ENCODE data around the gene CD52. TPM values are rescaled to one million over a fixed set of nuclear protein-coding genes. Genes with fewer than 3 reads are reported as not detected.

Gene CD52
- total and polyA plus RNA-seq, 2 of the 4 experiments (the other 2 are of a cell fraction) = 1.6 TPM; not detected in 1

DNA sequence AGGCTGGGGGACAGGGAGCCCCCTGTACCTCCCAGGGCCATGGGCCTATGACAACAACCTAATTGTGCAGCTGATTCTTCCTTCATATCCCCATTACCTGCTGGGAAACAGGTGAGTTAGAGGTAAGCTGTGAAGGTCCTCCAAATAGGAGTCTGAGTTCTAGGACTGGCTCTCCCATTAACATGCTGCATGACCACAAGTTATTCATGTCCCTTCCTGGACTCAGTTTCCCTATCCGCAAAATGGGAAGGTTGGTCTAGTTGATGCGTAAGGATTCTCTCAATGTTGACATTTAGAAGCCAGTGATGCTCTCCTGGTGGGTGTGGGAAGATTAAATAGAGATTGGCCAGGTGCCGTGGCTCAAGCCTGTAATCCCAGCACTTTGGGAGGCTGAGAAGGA is 50.7 kb downstream of the CD52 start:
- BruUV-seq (replicated peaks) = no TSS peak
- H2AFZ ChIP-seq (replicated peaks; ENCODE audit: low read length, poor library complexity) = no peak overlapping the region
- H3K9ac ChIP-seq (ENCODE audit: low read depth, low read length) = no peak overlapping the region
- no peak overlapping the region for H3K4ac ChIP-seq (ENCODE audit: low read depth, low read length)
- dilution Hi-C loops (cut with HindIII; ENCODE audit: low sequenced_read_pairs, unreplicated experiment) (no loop called here), in situ Hi-C loops (cut with MboI; ENCODE audit: low sequenced_read_pairs) (no loop called here), intact Hi-C loops (cut with micrococcal nuclease) (no loop called here)
- H3K14ac ChIP-seq (replicated peaks; ENCODE audit: low read depth, low read length) = no peak overlapping the region
- ChIA-PET POLR2A (ENCODE audit: unreplicated experiment) (no interaction called here), CTCF (no interaction called here)
- H2BK20ac ChIP-seq (ENCODE audit: low read depth, low read length) = no peak overlapping the region
- no peak for DNase-seq
- no peak overlapping the region for H4K5ac ChIP-seq (ENCODE audit: low read depth, low read length)
- WGBS, 2 experiments (ENCODE audit: extremely low coverage in 2 of 2, insufficient read length in 1 of 2) = 90% methylated on average over 2 of the region's 3 CpGs; no CpG with 5 or more reads in 1 of the 2 experiments
- H4K20me1 ChIP-seq (ENCODE audit: insufficient read depth, low read length) = no peaks in the 10 kb centered on the region
- no peak overlapping the region for H4K91ac ChIP-seq (ENCODE audit: insufficient read depth, low read depth, low read length)
- no peak overlapping the region for H2BK15ac ChIP-seq (ENCODE audit: low read depth, low read length)
- peaks cover 32% of the 10 kb centered on the region for H3K27me3 ChIP-seq (ENCODE audit: control insufficient read depth, insufficient read depth, low read length)
- no peak overlapping the region for H2BK120ac ChIP-seq (ENCODE audit: low read depth, low read length)
- H3K4me3 ChIP-seq (ENCODE audit: insufficient read depth, low read depth, low read length) = no peak overlapping the region
- H3K9me1 ChIP-seq (ENCODE audit: insufficient read depth, low read length) = no peaks in the 10 kb centered on the region
- H4K8ac ChIP-seq (ENCODE audit: low read depth in 2 of 2, low read length in 2 of 2) = no peak overlapping the region
- H3K23ac ChIP-seq (ENCODE audit: low read depth, low read length) = no peak overlapping the region
- TF ChIP-seq MAFK (IDR thresholded peaks at IDR 0.05; ENCODE audit: low read depth, low read length) = no peak
- no peak for TF ChIP-seq CEBPB (IDR thresholded peaks at IDR 0.05; ENCODE audit: low read depth, low read length)
- TF ChIP-seq, protein P1, sequence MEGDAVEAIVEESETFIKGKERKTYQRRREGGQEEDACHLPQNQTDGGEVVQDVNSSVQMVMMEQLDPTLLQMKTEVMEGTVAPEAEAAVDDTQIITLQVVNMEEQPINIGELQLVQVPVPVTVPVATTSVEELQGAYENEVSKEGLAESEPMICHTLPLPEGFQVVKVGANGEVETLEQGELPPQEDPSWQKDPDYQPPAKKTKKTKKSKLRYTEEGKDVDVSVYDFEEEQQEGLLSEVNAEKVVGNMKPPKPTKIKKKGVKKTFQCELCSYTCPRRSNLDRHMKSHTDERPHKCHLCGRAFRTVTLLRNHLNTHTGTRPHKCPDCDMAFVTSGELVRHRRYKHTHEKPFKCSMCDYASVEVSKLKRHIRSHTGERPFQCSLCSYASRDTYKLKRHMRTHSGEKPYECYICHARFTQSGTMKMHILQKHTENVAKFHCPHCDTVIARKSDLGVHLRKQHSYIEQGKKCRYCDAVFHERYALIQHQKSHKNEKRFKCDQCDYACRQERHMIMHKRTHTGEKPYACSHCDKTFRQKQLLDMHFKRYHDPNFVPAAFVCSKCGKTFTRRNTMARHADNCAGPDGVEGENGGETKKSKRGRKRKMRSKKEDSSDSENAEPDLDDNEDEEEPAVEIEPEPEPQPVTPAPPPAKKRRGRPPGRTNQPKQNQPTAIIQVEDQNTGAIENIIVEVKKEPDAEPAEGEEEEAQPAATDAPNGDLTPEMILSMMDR (conservative IDR thresholded peaks at IDR 0.05; ENCODE audit: low read depth, low read length) = no peak
- no peak for TF ChIP-seq POLR2A (IDR thresholded peaks at IDR 0.05; ENCODE audit: low read depth, low read length)
- TF ChIP-seq SMC3 (IDR thresholded peaks at IDR 0.05; ENCODE audit: low read depth, low read length) = no peak
- no peak for TF ChIP-seq MXI1 (IDR thresholded peaks at IDR 0.05; ENCODE audit: borderline replicate concordance, low read depth, low read length)
- TF ChIP-seq RCOR1 (IDR thresholded peaks at IDR 0.05; ENCODE audit: insufficient replicate concordance, low read length) = no peak
- no peak for TF ChIP-seq CHD1 (IDR thresholded peaks at IDR 0.05; ENCODE audit: low read depth, low read length)
- no peak for TF ChIP-seq RAD21 (IDR thresholded peaks at IDR 0.05; ENCODE audit: low read length)
- TF ChIP-seq FOS (IDR thresholded peaks at IDR 0.05; ENCODE audit: low read depth, low read length) = no peak
- H3K27ac ChIP-seq (ENCODE audit: insufficient read depth, low read length) = no peak overlapping the region
- H2AK9ac ChIP-seq (replicated peaks; ENCODE audit: low read depth, low read length, poor library complexity) = no peak overlapping the region
- no peak overlapping the region for H3K4me2 ChIP-seq (ENCODE audit: low read depth, low read length)
- H3K79me1 ChIP-seq (ENCODE audit: low read depth in 1 of 2, low read length in 2 of 2) = no peaks in the 10 kb centered on the region
- H3K9me3 ChIP-seq (ENCODE audit: control insufficient read depth, insufficient read depth, low read length) = peaks cover 5% of the 10 kb centered on the region
- no peak overlapping the region for H3K18ac ChIP-seq (ENCODE audit: low read depth, low read length)
- no peak overlapping the region for H3K56ac ChIP-seq (ENCODE audit: extremely low read depth, insufficient read depth, low read length)
- no peaks in the 10 kb centered on the region for H3K36me3 ChIP-seq (ENCODE audit: control insufficient read depth, insufficient read depth, low read length)
- no peaks in the 10 kb centered on the region for H3K4me1 ChIP-seq (ENCODE audit: control insufficient read depth, insufficient read depth, low read length)
- no peak overlapping the region for H2BK5ac ChIP-seq (ENCODE audit: low read depth, low read length, poor library complexity, severe bottlenecking)
- ATAC-seq (ENCODE audit: low read depth) = no peak
- H2AK5ac ChIP-seq (ENCODE audit: low read depth, low read length) = no peak overlapping the region

Other genes starting within 250 kb of the CD52 start
- gene PDIK1L, start 206.1 kb upstream of the CD52 start, total RNA-seq (2012; rRNA removed) = 3.0 and 5.8 TPM in 2 replicates
- gene PDIK1L, start 206.1 kb upstream of the CD52 start, polyA plus RNA-seq (2012; rRNA removed) = 1.2 and 1.4 TPM in 2 replicates
- not detected in 2 replicates for gene FAM110D, start 158.9 kb upstream of the CD52 start, total RNA-seq (2012; rRNA removed)
- not detected in 2 replicates for gene FAM110D, start 158.9 kb upstream of the CD52 start, polyA plus RNA-seq (2012; rRNA removed)
- gene C1orf232, start 149.0 kb upstream of the CD52 start, total RNA-seq (2012; rRNA removed) = not detected in 2 replicates
- not detected in 2 replicates for gene C1orf232, start 149.0 kb upstream of the CD52 start, polyA plus RNA-seq (2012; rRNA removed)
- gene ZNF593, start 148.1 kb upstream of the CD52 start, total RNA-seq (2012; rRNA removed) = 22.2 and 22.8 TPM in 2 replicates
- 57.7 and 78.6 TPM in 2 replicates for gene ZNF593, start 148.1 kb upstream of the CD52 start, polyA plus RNA-seq (2012; rRNA removed)
- gene ZNF593OS, start 146.1 kb upstream of the CD52 start, total RNA-seq (2012; rRNA removed) = not detected in 2 replicates
- gene ZNF593OS, start 146.1 kb upstream of the CD52 start, polyA plus RNA-seq (2012; rRNA removed) = not detected in 2 replicates
- 0.28 TPM in 1 of 2 replicates, not detected in the other for gene CNKSR1, start 140.5 kb upstream of the CD52 start, total RNA-seq (2012; rRNA removed)
- 0.30 and 0.43 TPM in 2 replicates for gene CNKSR1, start 140.5 kb upstream of the CD52 start, polyA plus RNA-seq (2012; rRNA removed)
- gene CATSPER4, start 127.4 kb upstream of the CD52 start, total RNA-seq (2012; rRNA removed) = not detected in 2 replicates
- gene CATSPER4, start 127.4 kb upstream of the CD52 start, polyA plus RNA-seq (2012; rRNA removed) = not detected in 2 replicates
- 11.1 and 11.5 TPM in 2 replicates for gene CEP85, start 83.8 kb upstream of the CD52 start, total RNA-seq (2012; rRNA removed)
- gene CEP85, start 83.8 kb upstream of the CD52 start, polyA plus RNA-seq (2012; rRNA removed) = 11.2 and 11.8 TPM in 2 replicates
- gene SH3BGRL3, start 37.9 kb upstream of the CD52 start, total RNA-seq (2012; rRNA removed) = 32.2 and 35.0 TPM in 2 replicates
- 483 and 565 TPM in 2 replicates for gene SH3BGRL3, start 37.9 kb upstream of the CD52 start, polyA plus RNA-seq (2012; rRNA removed)
- 3.6 and 5.2 TPM in 2 replicates for gene UBXN11, start 11.3 kb upstream of the CD52 start, total RNA-seq (2012; rRNA removed)
- 17.0 and 18.4 TPM in 2 replicates for gene UBXN11, start 11.3 kb upstream of the CD52 start, polyA plus RNA-seq (2012; rRNA removed)
- gene CRYBG2, start 36.2 kb downstream of the CD52 start, total RNA-seq (2012; rRNA removed) = not detected in 2 replicates
- gene CRYBG2, start 36.2 kb downstream of the CD52 start, polyA plus RNA-seq (2012; rRNA removed) = not detected in 2 replicates
- gene ZNF683, start 54.8 kb downstream of the CD52 start, total RNA-seq (2012; rRNA removed) = not detected in 2 replicates
- gene ZNF683, start 54.8 kb downstream of the CD52 start, polyA plus RNA-seq (2012; rRNA removed) = not detected in 2 replicates
- not detected in 2 replicates for gene LIN28A, start 92.9 kb downstream of the CD52 start, total RNA-seq (2012; rRNA removed)
- gene LIN28A, start 92.9 kb downstream of the CD52 start, polyA plus RNA-seq (2012; rRNA removed) = not detected in 2 replicates
- 66.7 and 67.7 TPM in 2 replicates for gene DHDDS, start 114.4 kb downstream of the CD52 start, total RNA-seq (2012; rRNA removed)
- 42.8 and 49.3 TPM in 2 replicates for gene DHDDS, start 114.4 kb downstream of the CD52 start, polyA plus RNA-seq (2012; rRNA removed)
- gene HMGN2, start 154.5 kb downstream of the CD52 start, total RNA-seq (2012; rRNA removed) = 367 and 481 TPM in 2 replicates
- 460 and 505 TPM in 2 replicates for gene HMGN2, start 154.5 kb downstream of the CD52 start, polyA plus RNA-seq (2012; rRNA removed)
- gene RPS6KA1, start 211.8 kb downstream of the CD52 start, total RNA-seq (2012; rRNA removed) = 4.2 and 6.3 TPM in 2 replicates
- gene RPS6KA1, start 211.8 kb downstream of the CD52 start, polyA plus RNA-seq (2012; rRNA removed) = 3.6 and 3.8 TPM in 2 replicates